NCI-H1092 treated with DMSO at 0.1 percent for 48 hours (cell line): ENCODE results near the gene KRT33B.
A peak's percentile ranks its signal among the peaks of the same experiment; 100 is the strongest.

ENCODE experiments used
- DNase-seq: peaks from one replicate; lab custom pipeline; 2025; lab: John Stamatoyannopoulos, UW

The KRT33B gene

GRCh38 chr17:41325126-41325525 lies 44.5 kb downstream of the KRT33B start:
- no peak for DNase-seq

GRCh38 chr17:41324180-41325075 lies 45.2 kb downstream of the KRT33B start:
- DNase-seq = no peak

DNA sequence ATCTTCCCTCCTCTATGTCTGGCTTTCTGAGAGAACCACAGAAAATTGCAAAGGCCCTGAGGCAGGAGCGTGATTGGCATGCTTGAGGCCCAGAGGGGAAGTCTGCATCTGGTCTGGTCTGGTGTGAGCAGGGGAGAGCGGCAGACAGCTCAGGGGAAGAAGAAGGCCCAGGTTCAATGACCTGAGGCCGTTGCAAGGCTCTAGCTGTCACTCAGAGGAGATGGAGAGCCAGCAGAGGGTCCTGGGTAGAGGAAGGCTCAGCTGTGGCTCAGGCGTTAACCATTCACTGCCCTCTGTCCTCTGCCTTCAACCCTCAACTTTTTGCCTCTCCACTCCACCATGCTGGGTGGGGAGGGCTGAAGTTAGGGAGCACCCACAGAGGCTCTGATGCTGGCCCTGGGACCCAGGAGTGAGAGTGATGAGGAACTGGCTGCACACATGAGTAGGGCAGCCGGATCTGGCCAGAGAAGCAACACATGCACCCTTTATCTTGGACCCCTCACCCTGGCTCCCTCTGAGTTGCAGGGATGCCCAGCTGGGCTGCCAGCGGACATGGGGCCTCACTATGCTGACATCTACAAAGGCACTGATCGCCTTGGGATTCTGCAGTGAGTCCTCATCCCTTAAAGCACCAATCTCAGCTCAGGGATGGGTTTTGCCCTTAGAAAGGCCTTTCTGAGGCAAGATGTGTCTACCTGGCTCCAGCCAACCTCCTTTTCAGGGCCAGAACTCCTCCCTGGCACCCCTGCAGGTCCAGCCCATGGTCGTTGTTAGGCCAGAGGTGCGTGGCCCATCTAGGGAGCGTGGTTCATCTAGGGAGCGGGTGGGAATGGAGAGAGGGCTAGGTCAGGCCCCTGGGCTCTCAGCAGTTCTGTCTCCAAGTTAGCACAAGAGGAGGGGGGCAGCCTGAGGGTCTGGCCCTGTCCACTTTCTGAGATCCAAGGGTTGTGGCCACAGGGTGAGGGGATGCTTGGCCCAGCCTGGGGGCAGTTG lies 46.4 kb downstream of the KRT33B start:
- DNase-seq = no peak

GRCh38 chr17:41322094-41322902 lies 47.3 kb downstream of the KRT33B start:
- peak; percentile 33 for DNase-seq

- no peak for DNase-seq
Measured at GRCh38 chr17:41318231-41318630, 51.4 kb downstream of the KRT33B start.

DNA sequence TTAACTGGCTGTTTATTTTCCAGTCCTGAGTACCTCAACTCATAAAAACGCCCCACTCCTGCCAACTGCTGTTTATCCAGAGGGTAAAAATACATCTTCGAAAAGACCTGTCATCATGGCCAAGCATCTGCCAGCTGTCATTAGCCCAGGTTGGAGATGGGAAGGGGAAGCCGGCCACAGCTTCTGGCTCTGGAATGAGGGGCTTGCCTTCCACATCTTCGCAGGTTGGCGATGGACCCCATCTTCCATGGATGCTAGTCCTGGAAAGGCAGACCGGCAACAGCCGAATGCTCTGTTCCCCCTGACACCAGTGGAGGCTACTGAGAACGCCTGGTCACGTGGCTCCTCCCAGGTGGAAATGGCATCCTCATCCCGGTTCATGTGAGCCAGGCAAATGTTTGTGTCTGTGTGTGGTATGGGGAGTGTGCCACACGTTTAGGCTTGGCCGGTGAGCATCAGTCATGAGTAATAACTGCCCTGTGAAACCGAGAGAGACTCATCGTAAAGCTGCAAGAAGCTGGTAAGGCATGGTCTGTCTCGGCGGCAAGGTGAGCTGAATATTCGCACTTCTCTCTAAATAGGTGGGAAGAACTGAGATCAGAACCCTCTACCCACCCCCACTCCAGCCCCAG lies 53.7 kb downstream of the KRT33B start:
- no peak for DNase-seq

- no peak for DNase-seq
Measured at GRCh38 chr17:41315204-41315794, 54.3 kb downstream of the KRT33B start, which contains the start of gene KRTAP17-1. Gene KRTAP17-1, minus strand, starts transcription at chr17:41315710. Its CDS starts 60 bp downstream, at chr17:41315650.
